Measurements from ENCODE around the gene LY86.

LY86 gene

DNA sequence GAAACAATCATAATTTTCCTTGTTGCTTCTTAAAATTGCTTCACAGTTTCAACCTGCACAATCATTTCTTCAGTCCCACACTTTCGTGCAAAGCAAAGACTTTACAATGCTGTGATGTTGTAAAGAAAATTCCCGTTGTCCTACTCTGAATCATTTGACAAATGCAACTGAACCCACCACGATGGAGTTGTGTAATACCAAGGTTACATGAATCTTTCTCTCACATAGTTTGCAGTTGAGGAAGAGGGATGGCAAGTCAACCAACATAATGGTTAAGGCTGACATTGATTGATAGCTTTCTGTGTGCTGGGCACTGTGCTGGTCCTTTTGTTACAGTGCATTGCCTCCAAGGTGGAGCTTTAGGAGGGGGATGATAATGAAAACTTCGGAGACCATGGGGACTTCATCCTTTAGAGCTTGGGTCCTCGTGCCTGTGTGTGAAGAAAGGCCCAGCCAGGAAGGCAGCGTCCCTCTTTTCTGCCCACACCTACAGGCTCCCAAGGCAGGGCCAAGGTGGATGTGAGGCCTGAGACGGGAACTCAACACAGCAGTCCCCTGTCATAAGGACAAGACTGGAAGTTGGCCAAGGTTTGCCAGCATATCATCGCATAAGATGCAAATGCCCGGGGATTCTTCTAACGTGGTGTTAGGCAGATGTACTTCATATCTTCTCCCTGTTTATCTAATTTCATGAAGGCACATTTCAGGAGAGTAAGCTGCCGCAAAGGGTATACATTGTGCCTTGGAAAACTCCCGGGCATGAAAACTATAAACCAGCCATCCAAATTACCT, 96.9 kb downstream of the LY86 start:
- no peak for DNase-seq

DNA sequence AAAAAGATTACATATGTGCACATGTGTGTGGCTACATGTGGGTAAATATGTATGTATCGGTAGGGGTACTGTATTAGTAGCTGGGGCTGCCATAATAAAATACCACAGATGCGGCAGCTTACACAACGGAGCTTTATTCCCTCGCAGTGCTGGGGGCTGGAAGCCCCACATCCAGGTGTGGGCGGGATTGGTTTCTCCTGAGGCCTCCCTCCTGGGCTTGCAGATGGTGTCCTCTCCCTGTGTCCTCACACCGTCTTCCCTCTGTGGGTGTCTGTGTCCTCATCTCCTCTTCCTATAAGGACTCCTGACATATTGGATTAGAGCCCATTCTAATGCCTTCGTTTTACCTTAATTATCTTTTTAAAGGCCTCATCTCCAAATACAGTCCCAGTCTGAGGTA, 97.7 kb downstream of the LY86 start:
- no peak for DNase-seq

DNA sequence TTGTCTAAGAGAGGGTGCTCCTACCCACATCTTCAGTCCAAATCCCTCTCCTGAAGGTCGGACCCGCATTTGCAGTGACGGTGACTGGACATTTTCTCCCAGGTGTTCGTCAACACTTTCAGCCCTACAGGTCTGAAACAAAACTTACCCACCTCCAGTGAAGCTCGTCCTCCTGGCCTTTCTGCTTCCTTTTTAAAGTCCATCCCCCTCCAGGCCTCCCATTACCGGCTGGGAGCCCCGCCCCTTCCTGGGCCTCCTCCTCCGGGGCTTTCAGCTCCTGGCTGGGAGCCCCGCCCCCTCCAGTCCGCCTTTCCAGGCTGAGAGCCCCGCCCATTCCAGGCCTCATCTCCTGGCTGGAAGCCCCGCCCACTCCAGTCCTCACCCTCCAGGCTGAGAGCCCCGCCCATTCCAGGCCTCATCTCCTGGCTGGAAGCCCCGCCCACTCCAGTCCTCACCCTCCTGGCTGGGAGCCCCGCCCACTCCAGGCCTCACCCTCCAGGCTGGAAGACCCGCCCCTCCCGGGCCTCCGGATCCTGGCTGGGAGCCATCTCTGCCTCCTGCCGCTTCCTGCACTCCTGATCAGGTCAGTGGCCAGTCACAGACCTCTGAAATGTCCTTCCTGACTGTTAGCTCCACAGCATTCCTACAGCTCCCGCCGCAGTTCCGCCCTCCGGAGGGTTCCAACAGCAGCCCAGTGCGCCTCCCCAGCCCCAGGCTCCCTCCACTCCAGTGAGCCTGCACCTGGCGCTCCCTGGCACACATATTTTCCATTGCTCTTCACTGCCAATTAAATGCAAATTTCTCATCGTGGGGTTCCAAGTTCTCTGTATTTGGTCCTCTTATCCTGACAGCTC, 98.5 kb downstream of the LY86 start:
- peak; percentile 46 for DNase-seq

- no peak for DNase-seq
These were observed 99.8 kb downstream of the LY86 start for GRCh38 chr6:6688283-6688682.

- no peak for DNase-seq
These were observed 100.4 kb downstream of the LY86 start for GRCh38 chr6:6688951-6689350.

- DNase-seq, result no peak
These were observed 101.1 kb downstream of the LY86 start for GRCh38 chr6:6689400-6690143.

- DNase-seq, result no peak
These were observed 101.6 kb downstream of the LY86 start for GRCh38 chr6:6690144-6690483.

DNA sequence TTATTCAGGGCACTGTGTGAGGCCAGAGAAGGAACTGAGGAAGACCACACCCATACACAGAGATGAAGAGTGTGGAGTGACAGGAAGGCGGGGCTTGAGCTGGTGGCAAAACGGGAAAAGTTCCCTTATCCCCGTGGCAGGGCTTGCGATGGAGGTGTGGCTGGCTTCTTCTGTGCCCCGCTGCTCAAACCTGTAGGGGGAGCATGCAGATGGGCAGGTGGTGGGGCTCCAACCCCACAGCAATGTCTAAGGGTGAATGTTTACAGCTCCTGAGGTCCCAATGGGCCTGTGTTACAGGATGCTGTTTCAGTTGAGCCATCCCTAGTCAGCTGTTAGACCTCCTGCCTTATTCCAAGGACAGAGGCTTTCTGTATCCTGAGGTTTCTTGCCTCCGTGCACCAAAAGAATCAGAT, 105.9 kb downstream of the LY86 start:
- DNase-seq, result no peak

DNA sequence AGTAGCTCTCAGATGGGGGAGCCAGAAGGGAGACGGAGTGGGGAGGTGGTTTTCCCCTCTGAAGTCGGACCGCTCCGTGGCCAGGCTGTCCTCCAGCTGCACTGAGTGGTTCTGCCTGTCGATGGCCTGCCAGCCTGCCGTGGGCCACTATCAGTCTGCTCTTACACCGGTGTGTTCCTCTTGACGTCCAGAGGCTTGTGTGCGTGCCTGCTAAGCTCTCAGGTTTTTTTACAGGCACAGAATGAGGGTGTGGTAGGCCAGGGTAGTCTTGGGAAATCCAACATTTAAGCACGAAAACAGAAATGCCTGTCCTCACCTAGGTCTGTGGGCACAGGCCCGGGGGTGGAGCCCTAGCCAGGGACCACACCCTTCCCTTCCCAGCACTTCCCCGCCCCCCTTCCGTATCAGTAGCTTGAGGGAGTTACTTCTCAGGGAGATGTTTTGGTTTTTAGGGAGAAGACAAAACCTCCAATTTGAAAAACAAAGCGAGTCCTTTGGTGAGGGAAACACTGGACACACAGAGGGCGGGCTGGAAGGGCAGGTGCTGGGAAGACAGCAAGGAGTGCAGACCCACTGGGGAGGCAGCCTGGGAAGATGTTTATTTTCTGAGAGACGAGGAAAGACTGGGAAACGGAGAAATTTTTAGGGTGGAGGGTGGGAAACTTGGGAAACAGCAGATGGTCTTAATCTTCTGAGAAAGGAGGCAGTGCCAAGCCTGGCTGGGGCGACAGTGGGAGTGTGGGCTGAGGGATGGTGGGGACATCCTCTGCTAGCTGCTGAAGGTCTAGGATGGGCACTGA, 106.5 kb downstream of the LY86 start:
- no peak for DNase-seq

DNA sequence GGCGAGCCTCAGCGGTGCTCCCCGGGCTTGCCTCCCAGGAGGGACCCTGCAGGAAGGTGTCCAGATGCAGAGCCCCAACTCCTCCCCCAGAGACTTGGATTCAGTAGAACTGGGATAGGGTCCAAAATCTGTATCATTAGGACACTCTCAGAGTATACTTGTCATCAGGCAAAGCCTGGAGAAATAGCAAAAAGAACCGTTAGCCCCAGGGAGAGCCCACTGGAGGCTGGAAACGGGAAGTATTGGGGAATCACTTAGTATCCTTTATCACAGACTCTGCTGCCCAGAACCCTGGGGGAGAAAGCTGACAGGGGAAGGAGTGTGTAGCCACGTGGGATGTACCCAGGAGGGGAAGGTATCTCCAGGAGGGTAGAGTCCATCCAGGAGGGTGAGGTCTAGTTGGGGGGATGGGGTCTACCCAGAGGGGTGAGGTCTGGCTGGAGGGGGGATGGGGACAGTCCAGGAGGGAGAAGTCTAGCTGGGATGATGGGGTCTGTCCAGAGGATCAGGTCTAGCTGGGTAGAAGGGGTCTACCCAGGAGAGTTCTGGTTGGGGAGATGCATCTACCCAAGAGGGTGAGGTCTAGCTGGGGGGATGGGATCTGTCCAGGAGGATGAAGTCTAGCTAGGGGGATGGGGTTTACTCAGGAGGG, 107.2 kb downstream of the LY86 start:
- DNase-seq, result no peak

DNA sequence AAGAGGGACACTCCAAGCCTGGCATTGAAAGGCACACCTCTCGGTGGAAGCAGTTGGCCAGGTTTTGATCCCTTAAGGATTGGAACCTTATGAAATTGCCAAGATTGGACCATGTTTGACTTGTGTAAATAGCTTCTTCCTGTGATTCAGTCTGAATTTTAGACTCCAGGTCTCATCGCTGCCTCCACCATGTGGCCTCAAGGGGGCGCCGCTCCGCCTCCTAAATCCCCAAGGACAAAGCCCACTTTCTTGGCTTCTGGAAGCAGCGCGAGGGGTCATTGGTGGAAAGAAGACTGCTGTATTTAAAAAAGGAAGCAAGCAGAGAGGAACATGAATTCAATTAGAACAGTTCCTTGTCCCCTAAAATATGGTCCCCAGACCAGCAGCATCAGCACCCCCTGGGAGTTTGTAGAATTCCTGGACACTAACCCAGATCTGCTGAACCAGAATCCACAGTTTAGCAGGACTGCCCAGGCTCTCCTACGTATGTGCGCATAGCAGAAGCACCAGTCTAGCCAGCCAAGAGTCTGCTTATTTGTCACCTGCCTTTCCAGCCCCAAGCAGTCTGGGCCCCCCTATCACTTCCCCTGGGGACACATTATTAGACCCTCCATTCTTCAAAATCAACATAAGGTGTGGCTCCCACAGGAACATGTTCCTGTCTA, 108.5 kb downstream of the LY86 start:
- DNase-seq, result no peak

DNA sequence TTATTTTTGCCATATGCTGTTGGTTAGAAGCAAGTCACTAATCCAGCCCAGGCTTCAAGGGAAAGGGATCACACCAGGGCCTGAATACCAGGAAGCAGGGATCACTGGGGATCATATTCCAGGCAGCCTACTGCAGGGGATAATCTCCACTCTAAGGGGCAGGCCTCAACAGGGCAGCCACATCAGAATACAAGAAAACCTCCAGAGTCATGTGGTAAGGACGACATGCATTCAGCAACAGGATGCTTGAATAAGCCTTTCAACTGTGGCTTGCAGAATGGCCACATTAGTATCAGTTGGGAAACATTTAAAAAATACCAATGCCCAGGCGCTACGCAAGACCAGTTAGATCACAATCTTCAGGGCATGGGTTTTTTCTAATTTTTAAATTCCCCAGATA, 109.1 kb downstream of the LY86 start:
- DNase-seq, result no peak

DNA sequence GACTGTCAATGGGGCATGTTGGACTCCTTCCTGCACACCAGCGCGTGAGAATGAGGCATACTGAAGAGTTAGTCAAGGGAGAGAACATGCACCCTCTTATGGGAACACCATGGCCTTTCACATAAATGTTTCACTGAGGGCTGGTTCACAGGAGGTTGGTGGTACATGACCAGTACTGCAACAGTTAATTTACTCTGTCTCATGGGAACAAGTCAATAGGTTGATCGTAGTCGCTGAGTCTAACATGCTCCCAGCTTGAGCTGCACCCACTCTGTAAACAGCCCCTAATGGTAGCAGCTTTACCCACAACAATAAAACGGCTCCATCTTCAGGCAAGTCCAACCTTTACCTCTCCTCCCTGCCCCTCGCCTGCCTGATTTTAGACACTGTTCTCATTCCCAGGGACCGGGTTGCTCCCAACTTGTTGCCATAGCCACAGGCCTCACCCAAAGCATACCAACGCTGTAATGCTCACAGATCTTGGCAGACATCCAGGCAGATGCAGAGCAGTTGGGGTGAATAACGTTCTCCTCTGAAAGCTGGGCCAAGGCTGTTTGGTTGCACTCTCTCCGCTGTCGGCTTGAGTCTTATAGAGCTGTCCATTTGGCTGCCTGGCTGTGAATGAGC, 111.3 kb downstream of the LY86 start:
- DNase-seq, result no peak

GRCh38 chr6:6700407-6701270, 112.1 kb downstream of the LY86 start:
- no peak for DNase-seq

- DNase-seq, result no peak
These were observed 113.3 kb downstream of the LY86 start for GRCh38 chr6:6701864-6702263.

GRCh38 chr6:6703699-6704098, 115.2 kb downstream of the LY86 start:
- no peak for DNase-seq
